ENCODE data around the gene SNX21. TPM values are rescaled to one million over a fixed set of nuclear protein-coding genes. Genes with fewer than 3 reads are reported as not detected.
"Not testable (repeated sequence)": the region's sequence is repeated elsewhere in the genome, so short reads cannot be mapped to it uniquely, and the experiment has no call there.

SNX21 gene, protein sequence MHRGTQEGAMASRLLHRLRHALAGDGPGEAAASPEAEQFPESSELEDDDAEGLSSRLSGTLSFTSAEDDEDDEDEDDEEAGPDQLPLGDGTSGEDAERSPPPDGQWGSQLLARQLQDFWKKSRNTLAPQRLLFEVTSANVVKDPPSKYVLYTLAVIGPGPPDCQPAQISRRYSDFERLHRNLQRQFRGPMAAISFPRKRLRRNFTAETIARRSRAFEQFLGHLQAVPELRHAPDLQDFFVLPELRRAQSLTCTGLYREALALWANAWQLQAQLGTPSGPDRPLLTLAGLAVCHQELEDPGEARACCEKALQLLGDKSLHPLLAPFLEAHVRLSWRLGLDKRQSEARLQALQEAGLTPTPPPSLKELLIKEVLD
- total RNA-seq = 22.1 TPM
- long read RNA-seq, transcript SNX21-212 (4 exons, 1,607 nt) = major isoform, 6 of 22 reads
- long read RNA-seq, partial matches to known transcripts = 1 of 22 reads
- long read RNA-seq, other reads (novel, unspliced or antisense) = 8 of 22 reads

DNA sequence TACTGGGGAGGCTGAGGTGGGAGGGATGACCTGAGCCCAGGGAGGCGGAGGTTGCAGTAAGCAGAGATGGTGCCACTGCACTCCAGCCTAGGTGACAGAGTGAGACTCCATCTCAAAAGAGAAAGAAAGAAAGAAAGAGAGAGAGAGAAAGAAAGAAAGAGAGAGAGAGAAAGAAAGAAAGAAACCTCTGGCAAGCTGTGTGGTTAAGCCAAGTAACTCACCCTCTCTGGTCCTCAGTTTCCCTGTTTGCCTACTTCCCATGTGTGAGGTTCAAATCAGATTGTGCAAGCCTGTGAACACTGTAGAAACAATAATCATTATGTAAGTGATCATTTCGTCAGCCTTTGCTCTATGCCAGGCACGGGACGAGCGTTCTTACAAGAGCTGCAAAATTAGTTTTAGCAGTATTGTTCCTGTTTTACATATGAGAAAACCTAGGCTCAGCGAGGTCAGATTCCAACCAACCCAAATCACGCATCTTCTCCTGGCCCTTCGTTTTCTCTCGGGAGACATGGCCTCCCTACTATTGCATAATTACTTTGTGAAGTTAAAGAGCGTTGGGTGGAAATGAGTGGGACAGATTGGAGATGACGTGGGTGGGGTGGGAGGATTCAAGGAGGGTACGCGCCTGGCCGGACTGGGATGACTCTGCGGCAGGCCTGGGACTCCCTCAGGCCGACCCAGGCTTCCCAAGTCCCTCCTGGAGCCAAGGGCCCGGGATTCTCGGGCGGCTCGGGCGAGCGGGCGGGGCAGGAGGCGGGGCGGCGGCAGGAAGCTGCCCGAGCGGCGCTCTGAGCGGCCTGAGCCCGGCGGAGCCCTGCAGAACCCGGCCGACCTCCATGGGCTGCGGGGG is at the start of gene SNX21:
Gene SNX21, plus strand, starts transcription at position 770 of the 853 bp plus-strand sequence. CDS start 121 bp downstream, outside the sequence.
- ATAC-seq (ENCODE audit: poor library complexity) (peak; percentile 88), DNase-seq (peak; percentile 92)
- intact Hi-C loops (cut with DNase I) = loop anchor here (5.0 kb wide), 1 partner anchor 104 kb away; no protein-coding TSS in a partner anchor

DNA sequence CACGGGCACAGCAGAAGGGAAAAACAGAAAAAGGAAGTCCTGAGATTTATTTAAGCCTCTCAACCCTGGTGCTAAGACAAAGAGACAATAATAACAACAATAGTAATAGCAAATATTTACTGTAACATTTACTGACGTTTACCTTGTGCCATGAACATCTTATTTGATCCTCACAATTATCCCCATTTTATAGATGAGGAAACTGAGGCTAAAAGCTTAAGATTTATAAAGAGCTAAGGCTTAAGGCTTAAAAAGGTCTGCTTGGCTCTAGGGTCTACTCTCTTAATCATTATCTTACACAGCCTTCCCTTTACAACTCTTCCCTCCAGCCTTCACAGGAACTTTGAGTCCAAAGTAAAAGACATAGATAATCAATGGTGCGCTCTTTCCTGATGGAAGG is 45.2 kb upstream of the SNX21 start:
- DNase-seq = no peak
- intact Hi-C loops (cut with DNase I) = no loop called here
- no peak for ATAC-seq (ENCODE audit: poor library complexity)

DNA sequence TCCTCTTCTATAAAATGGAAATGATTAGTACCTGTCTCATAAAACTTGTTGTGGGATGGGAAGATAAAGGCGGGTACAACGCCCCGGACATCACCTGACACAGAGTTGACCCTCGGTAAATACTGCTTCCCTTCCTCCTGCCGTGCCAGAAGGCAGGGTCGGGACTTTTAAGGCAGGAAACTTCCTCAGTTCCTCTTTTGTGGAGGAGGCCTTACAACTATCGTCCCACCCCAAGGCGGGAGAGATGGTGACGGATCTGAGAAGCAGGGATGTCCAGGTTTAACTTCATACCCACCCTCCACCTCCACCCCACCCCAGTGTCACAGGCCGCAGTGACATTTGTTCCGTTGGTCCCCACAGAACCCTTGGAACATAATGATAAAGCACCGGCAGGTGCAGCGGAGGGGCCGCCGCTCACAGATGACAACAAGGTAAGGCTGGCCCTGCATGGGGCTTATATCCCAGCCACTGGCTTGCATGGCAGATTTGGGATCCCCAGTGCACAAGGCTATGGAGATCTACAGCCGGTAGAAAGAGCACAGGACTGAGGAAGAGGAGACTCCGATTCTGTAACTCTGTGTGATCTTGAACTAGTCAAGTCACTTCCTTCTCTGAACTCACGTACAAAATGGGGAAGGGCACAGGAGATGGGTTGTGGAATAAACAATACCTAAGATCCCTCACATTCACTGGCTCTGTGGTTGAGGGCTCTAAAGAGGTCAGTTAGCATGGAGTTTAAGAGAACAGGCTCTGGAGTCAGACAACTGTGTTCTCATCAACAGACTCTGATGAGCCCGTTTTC is 41.1 kb upstream of the SNX21 start:
- ATAC-seq (ENCODE audit: poor library complexity) (peak; percentile 32), DNase-seq (peak; percentile 46)
- intact Hi-C loops (cut with DNase I) = no loop called here

DNA sequence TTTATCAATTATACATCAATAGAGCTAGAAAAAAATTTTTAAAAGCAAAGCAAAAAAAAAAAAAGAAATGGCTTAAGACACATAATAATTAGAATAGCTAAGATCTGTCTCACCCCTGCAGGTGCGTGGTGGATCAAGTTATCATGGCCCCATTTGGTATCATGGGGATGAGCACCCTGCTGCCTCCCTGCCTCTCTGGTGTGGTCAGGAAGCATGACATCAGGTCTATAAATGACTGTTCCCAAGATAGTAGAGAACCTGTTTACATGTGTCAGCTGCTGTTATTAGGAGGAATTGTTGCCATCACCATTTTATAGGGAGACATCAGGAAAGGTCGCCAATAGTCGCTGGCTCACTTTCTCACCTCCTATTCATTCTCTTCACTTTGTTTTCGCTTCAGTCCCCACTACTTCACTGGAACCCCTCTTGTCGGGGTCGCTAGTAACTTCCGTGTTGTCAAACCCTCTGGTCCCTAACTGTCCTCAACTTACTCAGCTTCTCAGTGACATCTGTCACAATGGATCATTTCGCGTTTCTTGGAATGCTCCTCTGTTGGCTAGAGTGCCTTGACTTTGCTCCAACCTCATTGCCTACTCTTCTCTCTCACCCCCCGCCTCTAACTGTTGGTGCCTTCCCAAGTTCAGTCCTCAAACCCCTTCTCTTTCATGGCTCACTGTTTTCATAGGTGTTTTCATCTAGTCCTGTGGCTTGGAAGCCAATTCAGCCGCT is 37.1 kb upstream of the SNX21 start:
- DNase-seq (no peak), ATAC-seq (ENCODE audit: poor library complexity) (no peak)
- intact Hi-C loops (cut with DNase I) = no loop called here

DNA sequence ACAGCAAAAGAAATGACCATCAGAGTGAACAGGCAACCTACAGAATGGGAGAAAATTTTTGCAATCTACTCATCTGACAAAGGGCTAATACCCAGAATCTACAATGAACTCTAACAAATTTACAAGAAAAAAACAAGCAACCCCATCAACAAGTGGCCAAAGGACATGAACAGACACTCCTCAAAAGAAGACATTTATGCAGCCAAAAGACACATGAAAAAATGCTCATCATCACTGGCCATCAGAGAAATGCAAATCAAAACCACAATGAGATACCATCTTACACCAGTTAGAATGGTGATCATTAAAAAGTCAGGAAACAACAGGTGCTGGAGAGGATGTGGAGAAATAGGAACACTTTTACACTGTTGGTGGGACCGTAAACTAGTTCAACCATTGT is 36.1 kb upstream of the SNX21 start:
- ATAC-seq (ENCODE audit: poor library complexity); intact Hi-C loops (cut with DNase I); DNase-seq: not testable (repeated sequence)

DNA sequence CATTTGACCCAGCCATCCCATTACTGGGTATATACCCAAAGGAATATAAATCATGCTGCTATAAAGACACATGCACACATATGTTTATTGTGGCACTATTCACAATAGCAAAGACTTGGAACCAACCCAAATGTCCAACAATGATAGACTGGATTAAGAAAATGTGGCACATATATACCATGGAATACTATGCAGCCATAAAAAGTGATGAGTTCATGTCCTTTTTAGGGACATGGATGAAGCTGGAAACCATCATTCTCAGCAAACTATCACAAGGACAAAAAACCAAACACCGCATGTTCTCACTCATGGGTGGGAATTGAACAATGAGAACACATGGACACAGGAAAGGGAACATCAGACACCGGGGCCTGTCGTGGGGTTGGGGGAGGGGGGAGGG is 35.6 kb upstream of the SNX21 start:
- DNase-seq; ATAC-seq (ENCODE audit: poor library complexity); intact Hi-C loops (cut with DNase I): not testable (repeated sequence)

DNA sequence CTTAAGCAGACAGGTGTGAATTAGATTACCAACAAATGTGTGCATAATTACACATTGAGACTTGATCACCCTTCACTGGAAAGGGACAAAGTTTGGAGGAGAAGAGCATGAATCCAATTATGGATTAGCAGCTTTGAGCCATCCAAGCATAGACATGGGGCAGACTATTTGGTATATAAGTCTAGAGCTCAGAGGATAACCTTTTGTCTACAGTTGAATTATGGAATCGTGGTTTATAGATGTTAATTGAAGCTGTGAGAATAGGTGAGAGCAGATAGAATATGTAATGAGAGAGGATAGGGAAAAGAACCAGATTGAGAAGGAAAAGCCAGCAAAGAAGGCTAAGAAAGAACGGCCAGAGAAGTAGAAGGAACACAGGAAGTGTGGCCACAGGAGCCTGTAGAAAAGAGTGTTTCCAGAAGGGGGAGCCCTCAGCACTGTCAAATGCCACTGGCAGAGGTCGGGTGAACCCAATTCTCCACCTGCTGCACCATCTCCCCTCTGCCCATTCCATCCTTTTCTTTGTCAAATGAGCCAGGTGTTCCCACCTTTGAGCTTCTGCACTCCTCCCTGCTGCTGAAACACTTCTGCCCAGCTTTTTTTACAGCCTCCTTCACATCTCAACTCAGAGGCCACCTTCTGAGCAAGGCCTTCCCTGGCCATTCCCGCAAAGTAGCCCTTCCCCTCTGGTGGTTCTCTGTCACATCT is 34.5 kb upstream of the SNX21 start:
- peak; percentile 82 for ATAC-seq (ENCODE audit: poor library complexity)
- DNase-seq = peak; percentile 55
- intact Hi-C loops (cut with DNase I) = no loop called here

DNA sequence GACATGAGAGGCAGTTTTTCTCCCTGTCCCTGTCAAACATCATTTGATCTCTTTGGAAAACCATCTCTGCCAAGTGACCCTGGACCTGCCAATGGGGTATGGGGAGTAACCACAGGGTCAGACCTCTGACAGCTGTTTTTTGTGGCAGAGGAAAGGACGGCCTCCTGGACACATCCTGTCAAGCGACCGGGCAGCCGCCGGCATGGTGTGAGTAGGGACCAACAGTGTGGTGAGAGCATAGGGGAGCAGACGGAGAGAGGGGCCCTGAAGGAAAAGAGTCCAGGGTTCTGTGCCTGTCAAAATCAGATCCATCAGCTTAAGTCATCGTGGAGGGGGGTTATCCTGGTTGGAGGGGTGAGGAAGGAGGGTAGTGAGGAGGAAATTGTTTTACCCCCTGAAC is 31.7 kb upstream of the SNX21 start:
- intact Hi-C loops (cut with DNase I) = no loop called here
- ATAC-seq (ENCODE audit: poor library complexity) = no peak
- no peak for DNase-seq

DNA sequence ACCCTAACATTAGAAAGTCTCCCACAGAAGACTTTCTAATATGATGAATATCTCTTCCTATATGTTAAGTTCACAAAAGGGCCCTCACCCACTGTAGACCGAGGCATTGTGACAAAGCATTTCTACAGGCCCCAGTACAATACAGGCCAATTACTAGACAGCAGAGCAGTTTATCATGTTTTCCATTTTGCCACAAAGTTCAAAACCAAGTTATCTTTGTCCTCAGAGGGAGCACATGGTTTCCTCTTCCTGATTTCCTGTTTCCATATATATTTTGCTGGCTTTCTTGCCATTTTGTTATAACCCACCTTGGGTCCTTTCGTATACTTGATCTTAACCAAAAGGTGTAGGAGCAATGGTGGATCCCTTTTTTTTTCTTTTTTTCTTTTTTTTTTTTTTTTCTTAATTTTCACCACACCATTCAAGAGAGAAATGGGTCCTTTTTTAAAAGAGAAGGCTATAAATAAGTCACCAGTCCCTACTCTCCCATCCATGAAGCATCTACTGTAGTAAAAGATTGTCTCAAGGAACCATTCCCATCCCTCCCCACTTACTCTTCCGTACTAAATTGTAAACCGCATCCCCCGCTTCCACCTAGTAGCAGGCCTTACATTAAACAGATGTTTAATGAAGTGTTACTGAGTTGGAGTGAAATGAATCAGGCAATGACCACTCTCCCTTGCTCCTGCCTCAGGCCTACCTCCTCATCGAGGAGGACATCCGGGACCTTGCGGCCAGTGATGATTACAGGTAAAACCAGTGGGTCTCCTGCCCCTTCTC is 23.2 kb upstream of the SNX21 start:
- intact Hi-C loops (cut with DNase I) = loop anchor here (5.0 kb wide), 1 partner anchor 127 kb away; no protein-coding TSS in a partner anchor
- ATAC-seq (ENCODE audit: poor library complexity) (no peak), DNase-seq (no peak)

DNA sequence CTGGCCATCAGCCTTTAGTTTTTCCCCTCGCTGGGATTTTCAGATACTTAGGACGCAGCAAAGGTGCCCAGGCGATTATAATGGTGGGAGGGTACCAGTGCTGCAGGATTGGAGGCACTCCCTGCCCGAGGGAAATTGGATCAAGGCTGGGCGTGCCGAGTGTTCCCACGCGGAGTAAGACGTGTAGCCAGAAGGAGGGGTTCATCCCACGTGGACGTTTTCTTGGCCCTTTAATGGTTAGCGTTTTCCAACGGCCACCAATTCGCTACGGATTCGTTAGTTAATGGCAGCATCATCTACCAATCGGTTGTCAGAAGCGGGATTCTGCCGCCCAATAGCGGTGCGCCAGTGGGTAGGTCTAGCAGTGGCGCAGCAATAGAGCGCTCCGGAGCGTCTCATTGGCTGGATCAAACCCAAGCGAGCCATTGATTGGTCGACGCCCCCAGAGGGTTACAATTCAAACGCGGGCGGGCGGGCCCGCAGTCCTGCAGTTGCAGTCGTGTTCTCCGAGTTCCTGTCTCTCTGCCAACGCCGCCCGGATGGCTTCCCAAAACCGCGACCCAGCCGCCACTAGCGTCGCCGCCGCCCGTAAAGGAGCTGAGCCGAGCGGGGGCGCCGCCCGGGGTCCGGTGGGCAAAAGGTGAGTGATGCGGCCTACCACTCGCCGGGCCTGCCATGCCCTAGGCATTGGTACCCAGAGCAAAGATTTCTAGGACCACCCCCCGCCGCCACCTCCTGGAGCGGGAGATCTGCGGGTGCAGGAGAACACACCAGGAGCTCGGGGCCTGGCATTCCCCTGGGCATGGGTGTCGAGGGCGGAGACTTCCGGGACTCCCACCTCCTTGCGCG is 21.2 kb upstream of the SNX21 start, which contains the start of gene UBE2C:
Gene UBE2C, plus strand, starts transcription at position 488 of the 849 bp plus-strand sequence. Its CDS starts 52 bp downstream, at position 540.
- DNase-seq (peak; percentile 98), ATAC-seq (ENCODE audit: poor library complexity) (peak; percentile 99)
- intact Hi-C loops (cut with DNase I) = loop anchor here (5.0 kb wide), 1 partner anchor 125 kb away; no protein-coding TSS in a partner anchor

DNA sequence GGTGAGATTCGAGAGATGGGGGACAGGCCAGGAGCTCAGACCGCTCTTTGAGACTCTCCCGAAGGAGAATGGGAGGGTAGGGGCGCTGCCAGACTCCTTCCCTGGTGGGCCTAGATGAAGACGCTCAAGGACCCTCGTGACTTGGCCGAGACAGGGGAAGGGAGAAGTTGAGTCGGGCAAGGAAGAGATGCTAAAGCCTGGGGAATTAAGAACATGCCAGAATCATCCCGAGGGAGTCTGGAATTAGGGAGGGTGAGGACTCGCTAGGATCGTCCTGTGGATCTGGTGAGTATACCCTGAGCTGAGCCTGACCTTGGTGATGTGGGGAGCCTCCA is 20.6 kb upstream of the SNX21 start:
- DNase-seq (no peak), ATAC-seq (ENCODE audit: poor library complexity) (no peak)
- intact Hi-C loops (cut with DNase I) = loop anchor here (5.0 kb wide), 1 partner anchor 124 kb away; no protein-coding TSS in a partner anchor

DNA sequence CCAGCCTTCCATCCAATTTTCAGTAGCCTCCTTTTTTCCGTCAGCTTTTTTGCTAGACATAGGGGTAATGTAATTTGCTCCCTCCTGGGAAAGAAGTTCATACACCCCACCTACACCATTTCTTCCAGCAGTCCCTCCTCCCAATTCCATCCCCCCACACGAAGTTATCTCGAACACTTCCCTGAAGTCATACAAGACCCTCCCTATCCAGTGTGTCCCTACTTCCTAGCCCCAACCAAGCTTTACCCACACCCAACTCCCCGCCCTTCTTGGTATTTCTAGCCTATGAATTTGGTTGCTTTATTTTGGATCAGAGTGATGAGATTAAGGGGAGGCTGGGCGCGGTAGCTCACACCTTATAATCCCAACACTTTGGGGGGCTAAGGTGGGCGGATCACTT is 20.1 kb upstream of the SNX21 start:
- ATAC-seq (ENCODE audit: poor library complexity) = no peak
- intact Hi-C loops (cut with DNase I) = loop anchor here (5.0 kb wide), 1 partner anchor 124 kb away; no protein-coding TSS in a partner anchor
- no peak for DNase-seq

DNA sequence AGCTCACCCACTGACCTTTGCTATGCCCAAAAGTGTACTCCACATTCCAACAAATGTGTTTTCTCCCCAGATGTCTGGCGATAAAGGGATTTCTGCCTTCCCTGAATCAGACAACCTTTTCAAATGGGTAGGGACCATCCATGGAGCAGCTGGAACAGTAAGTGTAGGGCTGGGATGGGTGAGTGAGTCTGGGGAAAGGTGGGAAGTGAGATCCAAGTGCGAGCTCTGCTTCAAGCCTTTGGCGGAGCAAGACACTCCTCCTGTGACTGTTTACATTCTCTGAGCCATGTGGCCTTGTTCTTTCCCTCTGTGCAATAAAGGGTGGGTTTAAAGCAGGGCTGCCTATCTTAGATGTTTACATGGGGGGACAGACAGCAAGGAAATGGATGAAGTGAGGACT is 19.3 kb upstream of the SNX21 start:
- ATAC-seq (ENCODE audit: poor library complexity) = no peak
- DNase-seq = no peak
- intact Hi-C loops (cut with DNase I) = loop anchor here (5.0 kb wide), 1 partner anchor 123 kb away; no protein-coding TSS in a partner anchor

DNA sequence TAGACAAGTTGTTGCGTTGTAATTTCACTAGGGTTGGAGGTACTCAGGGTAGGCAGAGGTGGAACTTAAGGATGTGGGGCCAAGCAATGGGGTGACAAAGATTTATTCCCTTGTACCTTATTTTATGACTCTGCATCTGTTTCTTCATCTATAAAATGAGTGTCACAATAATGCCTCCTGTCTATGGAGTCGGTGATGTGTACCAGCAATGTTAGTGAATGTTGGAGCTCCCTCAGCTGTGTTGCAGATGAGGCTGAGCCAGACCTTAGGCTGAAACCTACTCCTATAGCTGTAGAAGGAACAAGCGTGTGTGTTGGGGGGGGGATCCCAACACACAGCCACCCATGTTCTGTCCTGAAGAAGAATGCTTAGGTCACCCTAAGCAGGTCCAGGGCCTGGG is 16.6 kb upstream of the SNX21 start:
- no peak for DNase-seq
- no peak for ATAC-seq (ENCODE audit: poor library complexity)
- intact Hi-C loops (cut with DNase I) = no loop called here

DNA sequence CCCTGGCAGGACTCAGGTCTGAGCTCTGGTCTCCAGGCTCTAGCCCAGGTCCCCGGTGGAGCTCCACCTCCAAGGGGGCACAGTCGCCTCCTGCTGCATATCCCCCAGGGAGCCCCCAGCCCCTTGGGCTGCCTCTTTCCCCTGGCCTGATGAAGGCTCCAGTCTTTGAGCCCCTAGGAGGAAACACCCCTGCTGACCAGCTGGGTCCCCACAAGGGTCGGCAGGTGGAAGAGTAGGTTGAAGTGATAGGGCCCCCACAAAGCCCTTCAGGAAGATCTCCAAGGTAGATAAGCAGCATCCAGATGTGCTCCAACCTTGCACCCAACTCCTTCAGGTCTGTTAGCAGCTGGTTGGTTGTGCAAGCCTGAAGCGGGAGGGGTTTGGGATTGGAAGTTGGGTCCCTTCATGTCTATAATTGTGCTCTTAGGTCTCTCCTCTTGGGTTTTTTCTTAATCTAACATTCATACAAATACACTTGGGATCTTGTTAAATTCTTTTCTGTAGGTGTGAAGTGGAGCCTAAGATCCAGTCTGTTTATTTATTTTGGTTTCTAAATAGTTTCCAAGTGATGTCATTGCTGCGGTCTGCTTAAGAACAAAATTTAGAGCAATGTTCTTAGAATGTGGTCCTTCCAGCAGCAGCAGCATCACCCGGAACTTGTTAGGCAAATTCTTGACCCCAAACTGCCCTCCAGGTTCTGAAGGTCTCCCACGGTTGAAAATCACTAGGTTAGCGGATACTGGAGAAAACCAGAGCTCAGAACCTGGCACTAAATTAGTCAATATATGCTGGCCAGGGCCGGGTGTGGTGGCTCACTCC is 16.0 kb upstream of the SNX21 start:
- ATAC-seq (ENCODE audit: poor library complexity) (no peak), DNase-seq (no peak)
- intact Hi-C loops (cut with DNase I) = no loop called here
